ENCODE measurements around the gene RBMS2. TPM values are rescaled to one million over a fixed set of nuclear protein-coding genes. Genes with fewer than 3 reads are reported as not detected.

RBMS2 gene
- polyA plus RNA-seq, 1 of the 3 experiments (the other 2 are of a cell fraction), result 8.9 TPM

DNA sequence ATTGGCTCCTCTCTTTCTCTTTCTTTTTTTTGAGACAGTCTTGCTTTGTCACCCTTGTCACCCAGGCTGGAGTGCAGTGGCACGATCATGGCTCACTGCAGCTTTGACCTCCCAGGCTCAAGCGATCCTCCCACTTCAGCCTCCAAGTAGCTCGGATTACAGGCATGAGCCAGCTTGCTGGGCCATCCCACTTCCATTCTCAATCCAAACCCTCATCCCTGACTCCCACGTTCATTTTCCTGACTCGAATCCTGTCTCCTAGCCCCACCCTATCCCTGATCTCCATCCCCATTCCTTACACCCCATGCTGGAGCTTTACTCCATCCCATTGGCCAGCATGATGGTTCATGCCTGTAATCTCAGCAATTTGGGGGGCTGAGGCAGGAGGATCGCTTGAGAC is 45.5 kb upstream of the RBMS2 start:
- DNase-seq, result no peak
- Histone ChIP-seq H3K9ac (no peak overlapping the region), H3K4me3 (ENCODE audit: low read depth in 2 of 2, low read length in 1 of 2) (no peak overlapping the region), H2AFZ (ENCODE audit: low read depth) (no peak overlapping the region), H3K79me2 (ENCODE audit: insufficient read depth) (no peaks in the 10 kb centered on the region; the same call in 1 of the 2 replicates), H3K27me3 (ENCODE audit: insufficient read depth) (no peaks in the 10 kb centered on the region), H3K4me2 (no peak overlapping the region), H3K9me3 (no peaks in the 10 kb centered on the region), H3K4me1 (ENCODE audit: control insufficient read depth in 1 of 2, insufficient read depth in 2 of 2, low read depth in 1 of 2, low read length in 1 of 2) (no peaks in the 10 kb centered on the region; a peak in 1 of 4 replicates), H4K20me1 (ENCODE audit: insufficient read depth) (no peaks in the 10 kb centered on the region), H3K9me2 (no peaks in the 10 kb centered on the region), H3K27ac (ENCODE audit: low read depth in 2 of 2, low read length in 1 of 2) (no peak overlapping the region), H3K36me3 (replicated peaks in 1 of 2; ENCODE audit: control insufficient read depth in 1 of 2, insufficient read depth in 2 of 2, low read length in 1 of 2) (peaks cover 6 to 13% of the 10 kb centered on the region in 2 experiments), H3F3A (replicated peaks; ENCODE audit: insufficient read depth) (no peaks in the 10 kb centered on the region)
- POLR2A ChIA-PET, result no interaction called here
- CTCF ChIA-PET, result interaction anchor here (1.3 kb wide), 1 partner anchor 118 kb away, joined by 3 read pairs; no protein-coding TSS in a partner anchor
- WGBS (ENCODE audit: low lambda C conversion rate), result 76% methylated on average over 6 of the region's 6 CpGs
- TF ChIP-seq, protein P1, sequence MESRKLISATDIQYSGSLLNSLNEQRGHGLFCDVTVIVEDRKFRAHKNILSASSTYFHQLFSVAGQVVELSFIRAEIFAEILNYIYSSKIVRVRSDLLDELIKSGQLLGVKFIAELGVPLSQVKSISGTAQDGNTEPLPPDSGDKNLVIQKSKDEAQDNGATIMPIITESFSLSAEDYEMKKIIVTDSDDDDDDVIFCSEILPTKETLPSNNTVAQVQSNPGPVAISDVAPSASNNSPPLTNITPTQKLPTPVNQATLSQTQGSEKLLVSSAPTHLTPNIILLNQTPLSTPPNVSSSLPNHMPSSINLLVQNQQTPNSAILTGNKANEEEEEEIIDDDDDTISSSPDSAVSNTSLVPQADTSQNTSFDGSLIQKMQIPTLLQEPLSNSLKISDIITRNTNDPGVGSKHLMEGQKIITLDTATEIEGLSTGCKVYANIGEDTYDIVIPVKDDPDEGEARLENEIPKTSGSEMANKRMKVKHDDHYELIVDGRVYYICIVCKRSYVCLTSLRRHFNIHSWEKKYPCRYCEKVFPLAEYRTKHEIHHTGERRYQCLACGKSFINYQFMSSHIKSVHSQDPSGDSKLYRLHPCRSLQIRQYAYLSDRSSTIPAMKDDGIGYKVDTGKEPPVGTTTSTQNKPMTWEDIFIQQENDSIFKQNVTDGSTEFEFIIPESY (IDR thresholded peaks at IDR 0.05; ENCODE audit: borderline replicate concordance, low read depth), result no peak
- TF ChIP-seq GATA2 (CRISPR knock-in tag; IDR thresholded peaks at IDR 0.05) (no peak), FOXM1 (IDR thresholded peaks at IDR 0.05; ENCODE audit: low read depth) (no peak), RCOR1 (IDR thresholded peaks at IDR 0.05; ENCODE audit: low read length) (no peak), EP300 (IDR thresholded peaks at IDR 0.05; ENCODE audit: borderline replicate concordance in 1 of 2, low read depth in 1 of 2, low read length in 1 of 2) (no peak), JUND (IDR thresholded peaks at IDR 0.05) (no peak), SIN3A (IDR thresholded peaks at IDR 0.05; ENCODE audit: borderline replicate concordance, low read depth, low read length) (no peak), TEAD4 (IDR thresholded peaks at IDR 0.05; ENCODE audit: borderline replicate concordance, insufficient read depth) (no peak), TCF12 (IDR thresholded peaks at IDR 0.05) (no peak), TAF1 (IDR thresholded peaks at IDR 0.05; ENCODE audit: borderline replicate concordance, low read depth, low read length) (no peak), YY1 (IDR thresholded peaks at IDR 0.05; ENCODE audit: low read depth) (no peak), RXRA (IDR thresholded peaks at IDR 0.05; ENCODE audit: borderline replicate concordance, low read depth) (no peak), POLR2AphosphoS5 (IDR thresholded peaks at IDR 0.05; ENCODE audit: low read depth, low read length) (no peak)
- TF ChIP-seq, protein P2, sequence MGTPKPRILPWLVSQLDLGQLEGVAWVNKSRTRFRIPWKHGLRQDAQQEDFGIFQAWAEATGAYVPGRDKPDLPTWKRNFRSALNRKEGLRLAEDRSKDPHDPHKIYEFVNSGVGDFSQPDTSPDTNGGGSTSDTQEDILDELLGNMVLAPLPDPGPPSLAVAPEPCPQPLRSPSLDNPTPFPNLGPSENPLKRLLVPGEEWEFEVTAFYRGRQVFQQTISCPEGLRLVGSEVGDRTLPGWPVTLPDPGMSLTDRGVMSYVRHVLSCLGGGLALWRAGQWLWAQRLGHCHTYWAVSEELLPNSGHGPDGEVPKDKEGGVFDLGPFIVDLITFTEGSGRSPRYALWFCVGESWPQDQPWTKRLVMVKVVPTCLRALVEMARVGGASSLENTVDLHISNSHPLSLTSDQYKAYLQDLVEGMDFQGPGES (IDR thresholded peaks at IDR 0.05; ENCODE audit: low read depth, low read length), result no peak
- TF ChIP-seq, protein P3, sequence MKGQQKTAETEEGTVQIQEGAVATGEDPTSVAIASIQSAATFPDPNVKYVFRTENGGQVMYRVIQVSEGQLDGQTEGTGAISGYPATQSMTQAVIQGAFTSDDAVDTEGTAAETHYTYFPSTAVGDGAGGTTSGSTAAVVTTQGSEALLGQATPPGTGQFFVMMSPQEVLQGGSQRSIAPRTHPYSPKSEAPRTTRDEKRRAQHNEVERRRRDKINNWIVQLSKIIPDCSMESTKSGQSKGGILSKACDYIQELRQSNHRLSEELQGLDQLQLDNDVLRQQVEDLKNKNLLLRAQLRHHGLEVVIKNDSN (IDR thresholded peaks at IDR 0.05; ENCODE audit: borderline replicate concordance, low read depth), result no peak
